K562 treated with DMSO at 1 percent for 48 hours (cell line): ENCODE results near the gene ARHGEF28. TPM values are rescaled to one million over a fixed set of nuclear protein-coding genes. Genes with fewer than 3 reads are reported as not detected.

ENCODE experiments used
- total RNA-seq: library from RNA; unstranded; fragments of 300-600 nt; gene quantifications from 2 replicates; pipeline ENCODE4 v1.2.3, GENCODE V29; 2022; ENCODE audit warnings: low replicate concordance; ENCODE audit errors: extremely low read depth

The ARHGEF28 gene, protein sequence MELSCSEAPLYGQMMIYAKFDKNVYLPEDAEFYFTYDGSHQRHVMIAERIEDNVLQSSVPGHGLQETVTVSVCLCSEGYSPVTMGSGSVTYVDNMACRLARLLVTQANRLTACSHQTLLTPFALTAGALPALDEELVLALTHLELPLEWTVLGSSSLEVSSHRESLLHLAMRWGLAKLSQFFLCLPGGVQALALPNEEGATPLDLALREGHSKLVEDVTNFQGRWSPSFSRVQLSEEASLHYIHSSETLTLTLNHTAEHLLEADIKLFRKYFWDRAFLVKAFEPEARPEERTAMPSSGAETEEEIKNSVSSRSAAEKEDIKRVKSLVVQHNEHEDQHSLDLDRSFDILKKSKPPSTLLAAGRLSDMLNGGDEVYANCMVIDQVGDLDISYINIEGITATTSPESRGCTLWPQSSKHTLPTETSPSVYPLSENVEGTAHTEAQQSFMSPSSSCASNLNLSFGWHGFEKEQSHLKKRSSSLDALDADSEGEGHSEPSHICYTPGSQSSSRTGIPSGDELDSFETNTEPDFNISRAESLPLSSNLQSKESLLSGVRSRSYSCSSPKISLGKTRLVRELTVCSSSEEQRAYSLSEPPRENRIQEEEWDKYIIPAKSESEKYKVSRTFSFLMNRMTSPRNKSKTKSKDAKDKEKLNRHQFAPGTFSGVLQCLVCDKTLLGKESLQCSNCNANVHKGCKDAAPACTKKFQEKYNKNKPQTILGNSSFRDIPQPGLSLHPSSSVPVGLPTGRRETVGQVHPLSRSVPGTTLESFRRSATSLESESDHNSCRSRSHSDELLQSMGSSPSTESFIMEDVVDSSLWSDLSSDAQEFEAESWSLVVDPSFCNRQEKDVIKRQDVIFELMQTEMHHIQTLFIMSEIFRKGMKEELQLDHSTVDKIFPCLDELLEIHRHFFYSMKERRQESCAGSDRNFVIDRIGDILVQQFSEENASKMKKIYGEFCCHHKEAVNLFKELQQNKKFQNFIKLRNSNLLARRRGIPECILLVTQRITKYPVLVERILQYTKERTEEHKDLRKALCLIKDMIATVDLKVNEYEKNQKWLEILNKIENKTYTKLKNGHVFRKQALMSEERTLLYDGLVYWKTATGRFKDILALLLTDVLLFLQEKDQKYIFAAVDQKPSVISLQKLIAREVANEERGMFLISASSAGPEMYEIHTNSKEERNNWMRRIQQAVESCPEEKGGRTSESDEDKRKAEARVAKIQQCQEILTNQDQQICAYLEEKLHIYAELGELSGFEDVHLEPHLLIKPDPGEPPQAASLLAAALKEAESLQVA (N-terminal part only)
- total RNA-seq: not detected in 2 replicates

DNA sequence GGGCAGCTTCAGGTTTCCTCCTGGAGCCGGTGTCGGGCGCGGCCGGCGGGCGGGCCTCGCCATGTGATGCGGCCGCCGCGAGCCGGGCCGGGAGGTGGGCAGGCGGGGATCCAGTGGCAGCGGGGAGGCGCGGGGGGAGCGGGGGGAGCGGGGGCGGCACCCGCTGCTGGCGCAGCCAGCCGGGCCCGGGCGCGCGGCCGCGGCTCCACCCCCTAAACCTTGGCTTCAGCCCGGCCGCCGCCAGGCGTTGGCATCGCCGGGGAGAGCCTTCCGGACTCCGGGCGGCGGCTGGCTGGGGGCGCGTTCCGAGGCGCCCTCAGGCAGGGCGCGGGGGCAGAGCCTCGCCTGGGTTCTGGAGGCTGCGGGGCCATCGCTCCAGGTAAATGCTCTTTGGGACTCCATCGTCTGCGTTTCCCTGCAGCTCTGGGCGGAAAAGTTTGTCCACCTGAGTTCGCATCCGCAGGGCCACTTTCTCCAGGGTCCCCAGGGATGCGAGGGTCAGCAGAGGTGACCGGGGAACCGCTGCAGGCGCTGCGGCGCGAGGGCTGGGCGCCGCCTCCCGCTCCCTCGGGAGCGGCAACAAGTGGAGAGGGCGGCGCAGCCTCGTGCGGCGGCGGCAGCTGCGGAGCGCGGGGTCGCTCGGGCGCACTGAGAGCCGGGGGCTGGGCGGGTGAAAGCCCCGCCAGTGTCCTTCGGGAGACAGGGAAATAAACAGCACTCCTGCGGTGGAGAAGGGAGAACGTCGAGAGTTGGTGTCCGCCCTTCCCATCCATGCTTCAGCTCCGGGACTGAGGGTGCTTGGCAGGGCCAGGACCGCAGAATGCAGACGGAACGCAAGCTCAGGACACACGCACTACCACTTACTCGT is at the start of gene ARHGEF28:
TSS of gene ARHGEF28 (plus strand) at position 253 of the 868 bp plus-strand sequence. CDS start 58,656 bp downstream, outside the sequence.

Other genes starting within 250 kb of the ARHGEF28 start
- not detected in 2 replicates for gene FOXD1, start 177.4 kb upstream of the ARHGEF28 start, total RNA-seq
- gene BTF3, start 127.8 kb upstream of the ARHGEF28 start, total RNA-seq: 608 TPM in 1 of 2 replicates, not detected in the other
- not detected in 2 replicates for gene ANKRA2, start 60.6 kb upstream of the ARHGEF28 start, total RNA-seq
- gene UTP15, start 60.5 kb upstream of the ARHGEF28 start, total RNA-seq: not detected in 2 replicates